Measurements from ENCODE around the gene BRD3.

Gene BRD3

GRCh38 chr9:134030821-134031470 lies 36.9 kb downstream of the BRD3 start:
- Histone ChIP-seq H3K4me1 (ENCODE audit: insufficient read depth, low read length, poor library complexity, severe bottlenecking) (peaks cover under 1% of the 10 kb centered on the region), H3K4me3 (ENCODE audit: low read length, poor library complexity, severe bottlenecking) (no peak overlapping the region), H3K9me2 (replicated peaks; ENCODE audit: low read depth, low read length) (no peaks in the 10 kb centered on the region), H3K36me3 (ENCODE audit: insufficient read depth, low read length) (peaks cover 43% of the 10 kb centered on the region; the same call in 1 of the 2 replicates), H3K9me3 (ENCODE audit: insufficient read depth, low read depth, low read length) (no peaks in the 10 kb centered on the region), H4K20me1 (ENCODE audit: insufficient read depth, low read length, poor library complexity, severe bottlenecking) (no peaks in the 10 kb centered on the region), H3K4me2 (ENCODE audit: low read depth, low read length, poor library complexity, severe bottlenecking) (no peak overlapping the region), H2AFZ (ENCODE audit: low read length) (no peak overlapping the region), H3K27me3 (ENCODE audit: insufficient read depth, low read length, poor library complexity, severe bottlenecking) (no peaks in the 10 kb centered on the region), H3K9ac (ENCODE audit: low read depth, low read length, poor library complexity, severe bottlenecking) (no peak overlapping the region), H3F3A (ENCODE audit: low read depth) (no peaks in the 10 kb centered on the region), H3K79me2 (ENCODE audit: insufficient read depth, low read length) (no peaks in the 10 kb centered on the region)
- TF ChIP-seq CTCF (conservative IDR thresholded peaks at IDR 0.05; ENCODE audit: low read length) (no peak), EZH2phosphoT487 (IDR thresholded peaks at IDR 0.05; ENCODE audit: borderline replicate concordance) (no peak)

- TF ChIP-seq EZH2phosphoT487 (IDR thresholded peaks at IDR 0.05; ENCODE audit: borderline replicate concordance) (no peak), CTCF (conservative IDR thresholded peaks at IDR 0.05; ENCODE audit: low read length) (no peak)
- H4K20me1 ChIP-seq (ENCODE audit: insufficient read depth, low read length, poor library complexity, severe bottlenecking): no peaks in the 10 kb centered on the region
- H3K9me3 ChIP-seq (ENCODE audit: insufficient read depth, low read depth, low read length): no peaks in the 10 kb centered on the region
- no peak overlapping the region for H2AFZ ChIP-seq (ENCODE audit: low read length)
- no peak overlapping the region for H3K4me3 ChIP-seq (ENCODE audit: low read length, poor library complexity, severe bottlenecking)
- H3K9me2 ChIP-seq (replicated peaks; ENCODE audit: low read depth, low read length): no peaks in the 10 kb centered on the region
- H3F3A ChIP-seq (ENCODE audit: low read depth): no peaks in the 10 kb centered on the region
- H3K27me3 ChIP-seq (ENCODE audit: insufficient read depth, low read length, poor library complexity, severe bottlenecking): no peaks in the 10 kb centered on the region
- no peak overlapping the region for H3K9ac ChIP-seq (ENCODE audit: low read depth, low read length, poor library complexity, severe bottlenecking)
- peaks cover 28% of the 10 kb centered on the region; the same call in 1 of the 2 replicates for H3K36me3 ChIP-seq (ENCODE audit: insufficient read depth, low read length)
- no peak overlapping the region for H3K4me2 ChIP-seq (ENCODE audit: low read depth, low read length, poor library complexity, severe bottlenecking)
- H3K4me1 ChIP-seq (ENCODE audit: insufficient read depth, low read length, poor library complexity, severe bottlenecking): peaks cover 4% of the 10 kb centered on the region
- no peaks in the 10 kb centered on the region for H3K79me2 ChIP-seq (ENCODE audit: insufficient read depth, low read length)
Measured at GRCh38 chr9:134029248-134030226, 38.3 kb downstream of the BRD3 start.

DNA sequence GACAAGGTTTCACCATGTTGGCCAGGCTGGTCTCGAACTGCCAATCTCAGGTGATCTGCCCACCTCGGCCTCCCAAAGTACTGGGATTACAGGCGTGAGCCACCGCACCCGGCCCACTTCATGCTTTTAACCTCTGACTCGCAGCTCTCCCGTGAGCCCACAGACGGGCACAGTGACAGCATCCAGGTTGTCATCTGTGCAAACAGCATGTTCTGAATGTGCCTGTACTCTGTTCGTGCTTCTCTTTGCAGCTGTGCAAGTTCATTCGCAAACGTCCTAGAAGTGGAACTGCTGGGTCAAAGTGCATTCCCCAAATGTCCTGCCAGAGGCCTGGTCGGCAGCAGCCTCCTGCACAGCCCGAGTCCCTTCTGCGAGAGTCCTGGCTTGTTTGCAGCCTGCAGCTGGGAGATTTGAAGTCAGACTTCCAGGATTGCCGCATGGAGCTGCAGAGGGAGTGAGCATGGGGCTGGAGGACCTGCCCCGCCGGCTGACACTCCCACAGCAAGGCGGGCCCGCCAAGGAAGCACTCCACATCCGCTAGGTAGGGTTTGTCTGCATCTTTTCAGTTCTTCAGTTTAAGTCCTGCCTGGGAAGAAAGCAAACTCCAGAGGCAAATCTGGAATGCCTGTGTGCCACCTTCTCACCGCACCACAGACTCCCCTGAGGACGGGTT lies 39.1 kb downstream of the BRD3 start:
- Histone ChIP-seq H3K9me3 (ENCODE audit: insufficient read depth, low read depth, low read length) (no peaks in the 10 kb centered on the region), H3K36me3 (ENCODE audit: insufficient read depth, low read length) (peaks cover 20% of the 10 kb centered on the region; the same call in 1 of the 2 replicates)

More for the DNA sequence above, 39.1 kb downstream of the BRD3 start:
- Histone ChIP-seq H3K79me2 (ENCODE audit: insufficient read depth, low read length) (no peaks in the 10 kb centered on the region), H3K4me3 (ENCODE audit: low read length, poor library complexity, severe bottlenecking) (no peak overlapping the region), H3K9ac (ENCODE audit: low read depth, low read length, poor library complexity, severe bottlenecking) (no peak overlapping the region), H4K20me1 (ENCODE audit: insufficient read depth, low read length, poor library complexity, severe bottlenecking) (no peaks in the 10 kb centered on the region), H2AFZ (ENCODE audit: low read length) (no peak overlapping the region), H3K27me3 (ENCODE audit: insufficient read depth, low read length, poor library complexity, severe bottlenecking) (no peaks in the 10 kb centered on the region), H3F3A (ENCODE audit: low read depth) (no peaks in the 10 kb centered on the region), H3K4me1 (ENCODE audit: insufficient read depth, low read length, poor library complexity, severe bottlenecking) (peaks cover 4% of the 10 kb centered on the region), H3K9me2 (replicated peaks; ENCODE audit: low read depth, low read length) (no peaks in the 10 kb centered on the region), H3K4me2 (ENCODE audit: low read depth, low read length, poor library complexity, severe bottlenecking) (no peak overlapping the region)
- no peak for TF ChIP-seq CTCF (conservative IDR thresholded peaks at IDR 0.05; ENCODE audit: low read length)
- no peak for TF ChIP-seq EZH2phosphoT487 (IDR thresholded peaks at IDR 0.05; ENCODE audit: borderline replicate concordance)
